GM12865 (cell line): Measurements from ENCODE around the gene ATF1.
A peak's percentile ranks its signal among the peaks of the same experiment; 100 is the strongest.

Experiments
- DNase-seq: peaks from one replicate; pipeline ENCODE4 v3.0.0; 2010; ENCODE audit warnings: low read depth
- H3K4me3 ChIP-seq: 2 replicates; pipeline ENCODE4 v1.5.1; 2011; ENCODE audit warnings: mild to moderate bottlenecking, low read depth, low read length, control low read depth
- CTCF ChIP-seq: IDR thresholded peaks from 2 replicates; pipeline ENCODE4 v1.5.1; 2011; ENCODE audit warnings: low read length, control low read depth, low read depth, inconsistent platforms; ENCODE audit not compliant: insufficient read depth; ENCODE audit errors: missing control alignments

The ATF1 gene

GRCh38 chr12:50763639-50764285, at the start of gene ATF1:
Gene ATF1 (plus strand): TSS chr12:50764101. CDS start chr12:50780146, 16,045 bp downstream.
- peak; percentile 96 for DNase-seq
- TF ChIP-seq CTCF: no peak
- peak within 1 kb of the TSS; percentile 86 for H3K4me3 ChIP-seq

- DNase-seq: no peak
- TF ChIP-seq CTCF: no peak
- no peak overlapping the region for H3K4me3 ChIP-seq
These were observed 48.7 kb upstream of the ATF1 start for GRCh38 chr12:50715174-50715573.

- no peak for DNase-seq
- no peak for TF ChIP-seq CTCF
- no peak overlapping the region for H3K4me3 ChIP-seq
These were observed 45.1 kb upstream of the ATF1 start for GRCh38 chr12:50718760-50719159.

- no peak for TF ChIP-seq CTCF
- DNase-seq: no peak
- no peak overlapping the region for H3K4me3 ChIP-seq
These were observed 43.8 kb upstream of the ATF1 start for GRCh38 chr12:50720085-50720484.

GRCh38 chr12:50720501-50720900, 43.4 kb upstream of the ATF1 start:
- DNase-seq: no peak
- H3K4me3 ChIP-seq: no peak overlapping the region
- no peak for TF ChIP-seq CTCF

- no peak overlapping the region for H3K4me3 ChIP-seq
- DNase-seq: no peak
- TF ChIP-seq CTCF: no peak
These were observed 40.0 kb upstream of the ATF1 start for GRCh38 chr12:50723865-50724264.
